MM.1S (cell line): ENCODE measurements around the gene KCNQ5.

Experiments used
- DNase-seq: peaks from one replicate; pipeline ENCODE4 v3.0.0-alpha.2; 2015
- H2AFZ ChIP-seq: fragments of 300-600 bp; sonication (generic); 2 replicates; pipeline ENCODE4 v1.6.0; 2016; ENCODE audit warnings: antibody characterized with exemption, low read length
- H3F3A ChIP-seq: fragments of 300-600 bp; sonication (generic); 2 replicates; pipeline ENCODE4 v1.6.1; 2016; ENCODE audit warnings: mild to moderate bottlenecking, antibody characterized with exemption, low read length, moderate library complexity, mixed read lengths; ENCODE audit not compliant: insufficient read depth
- H3K27ac ChIP-seq: fragments of 300-600 bp; sonication (generic); 2 replicates; pipeline ENCODE4 v1.5.1; 2016; ENCODE audit warnings: mild to moderate bottlenecking, low read length
- H3K27me3 ChIP-seq: fragments of 300-600 bp; sonication (generic); replicated peaks from 2 replicates; pipeline ENCODE4 v1.6.0; 2016; ENCODE audit warnings: low read length; ENCODE audit not compliant: insufficient read depth
- H3K36me3 ChIP-seq: fragments of 300-600 bp; sonication (generic); replicated peaks from 2 replicates; pipeline ENCODE4 v1.6.1; 2016; ENCODE audit warnings: mild to moderate bottlenecking, low read length, mixed read lengths; ENCODE audit not compliant: insufficient read depth
- H3K4me1 ChIP-seq: fragments of 300-600 bp; sonication (generic); 2 replicates; pipeline ENCODE4 v1.6.1; 2016; ENCODE audit warnings: low read length, mixed read lengths
- H3K4me2 ChIP-seq: fragments of 300-600 bp; sonication (generic); 2 replicates; pipeline ENCODE4 v1.6.0; 2016; ENCODE audit warnings: low read depth, low read length
- H3K4me3 ChIP-seq: fragments of 300-600 bp; sonication (generic); 2 replicates; pipeline ENCODE4 v1.5.1; 2016; ENCODE audit warnings: low read length, mixed read lengths
- H3K79me2 ChIP-seq: fragments of 300-600 bp; sonication (generic); 2 replicates; pipeline ENCODE4 v1.6.1; 2016; ENCODE audit warnings: mixed run types, low read length, mixed read lengths
- H3K9ac ChIP-seq: fragments of 300-600 bp; sonication (generic); 2 replicates; pipeline ENCODE4 v1.6.1; 2016; ENCODE audit warnings: low read length, mixed read lengths
- H3K9me2 ChIP-seq: fragments of 300-600 bp; sonication (generic); replicated peaks from 2 replicates; pipeline ENCODE4 v1.6.1; 2016; ENCODE audit warnings: mild to moderate bottlenecking, low read length, mixed read lengths; ENCODE audit not compliant: insufficient read depth
- H3K9me3 ChIP-seq: fragments of 300-600 bp; sonication (generic); replicated peaks from 2 replicates; pipeline ENCODE4 v1.6.1; 2016; ENCODE audit warnings: mild to moderate bottlenecking, low read length, mixed read lengths; ENCODE audit not compliant: insufficient read depth
- H4K20me1 ChIP-seq: fragments of 300-600 bp; sonication (generic); 2 replicates; pipeline ENCODE4 v1.6.1; 2016; ENCODE audit warnings: mild to moderate bottlenecking, low read length, moderate library complexity, mixed read lengths; ENCODE audit not compliant: insufficient read depth
- CTCF ChIP-seq: fragments of 300-600 bp; sonication (generic); IDR thresholded peaks from 2 replicates; pipeline ENCODE4 v1.5.1; 2016; ENCODE audit warnings: antibody characterized with exemption, low read length, mixed read lengths
- EZH2 ChIP-seq: fragments of 300-600 bp; sonication (generic); optimal IDR thresholded peaks from 2 replicates; pipeline ENCODE3; 2017; ENCODE audit warnings: low read depth, mild to moderate bottlenecking, antibody characterized with exemption, low read length, mixed read lengths
- EZH2phosphoT487 ChIP-seq: fragments of 300-600 bp; sonication (generic); IDR thresholded peaks from 2 replicates; pipeline ENCODE4 v1.6.1; 2018; ENCODE audit warnings: antibody characterized with exemption, low read length

Gene KCNQ5

GRCh38 chr6:73143551-73143950 is 521.7 kb downstream of the KCNQ5 start:
- DNase-seq: no peak
- H3K9me2 ChIP-seq: no peaks in the 10 kb centered on the region

GRCh38 chr6:73144516-73144915 is 522.7 kb downstream of the KCNQ5 start:
- Histone ChIP-seq H3K27me3 (no peaks in the 10 kb centered on the region), H3K4me1 (no peaks in the 10 kb centered on the region), H4K20me1 (no peaks in the 10 kb centered on the region), H2AFZ (no peak overlapping the region), H3K4me3 (no peak overlapping the region), H3K27ac (no peak overlapping the region), H3K9me3 (no peaks in the 10 kb centered on the region), H3K9me2 (no peaks in the 10 kb centered on the region), H3K4me2 (no peak overlapping the region), H3K9ac (no peak overlapping the region), H3F3A (no peaks in the 10 kb centered on the region), H3K36me3 (no peaks in the 10 kb centered on the region), H3K79me2 (no peaks in the 10 kb centered on the region)
- no peak for DNase-seq
- TF ChIP-seq EZH2phosphoT487 (no peak), EZH2 (no peak), CTCF (no peak)

More at GRCh38 chr6:73143551-73143950, 521.7 kb downstream of the KCNQ5 start:
- Histone ChIP-seq H3K4me1 (no peaks in the 10 kb centered on the region), H3K9me3 (no peaks in the 10 kb centered on the region), H2AFZ (no peak overlapping the region), H3K27me3 (no peaks in the 10 kb centered on the region), H4K20me1 (no peaks in the 10 kb centered on the region), H3K4me3 (no peak overlapping the region), H3F3A (no peaks in the 10 kb centered on the region), H3K4me2 (no peak overlapping the region), H3K27ac (no peak overlapping the region), H3K9ac (no peak overlapping the region), H3K79me2 (no peaks in the 10 kb centered on the region), H3K36me3 (no peaks in the 10 kb centered on the region)
- TF ChIP-seq CTCF (no peak), EZH2phosphoT487 (no peak), EZH2 (no peak)

GRCh38 chr6:73145690-73146089 is 523.8 kb downstream of the KCNQ5 start:
- Histone ChIP-seq H3K79me2 (no peaks in the 10 kb centered on the region), H3K27ac (no peak overlapping the region), H3K4me1 (no peaks in the 10 kb centered on the region), H3K9me3 (no peaks in the 10 kb centered on the region), H2AFZ (no peak overlapping the region), H3K36me3 (no peaks in the 10 kb centered on the region), H3K27me3 (no peaks in the 10 kb centered on the region), H3K4me2 (no peak overlapping the region), H4K20me1 (no peaks in the 10 kb centered on the region), H3K9ac (no peak overlapping the region), H3K4me3 (no peak overlapping the region), H3K9me2 (no peaks in the 10 kb centered on the region), H3F3A (no peaks in the 10 kb centered on the region)
- no peak for TF ChIP-seq EZH2
- no peak for TF ChIP-seq EZH2phosphoT487
- no peak for TF ChIP-seq CTCF
- no peak for DNase-seq
